GM19240 (cell line): Measurements from ENCODE around the gene SLC38A10.
"Not testable (repeated sequence)": the region's sequence is repeated elsewhere in the genome, so short reads cannot be mapped to it uniquely, and the experiment has no call there.

Experiments
- DNase-seq: peaks from one replicate; pipeline ENCODE4 v3.0.0; 2011; ENCODE audit warnings: low spot score; ENCODE audit not compliant: insufficient read length

SLC38A10 gene

DNA sequence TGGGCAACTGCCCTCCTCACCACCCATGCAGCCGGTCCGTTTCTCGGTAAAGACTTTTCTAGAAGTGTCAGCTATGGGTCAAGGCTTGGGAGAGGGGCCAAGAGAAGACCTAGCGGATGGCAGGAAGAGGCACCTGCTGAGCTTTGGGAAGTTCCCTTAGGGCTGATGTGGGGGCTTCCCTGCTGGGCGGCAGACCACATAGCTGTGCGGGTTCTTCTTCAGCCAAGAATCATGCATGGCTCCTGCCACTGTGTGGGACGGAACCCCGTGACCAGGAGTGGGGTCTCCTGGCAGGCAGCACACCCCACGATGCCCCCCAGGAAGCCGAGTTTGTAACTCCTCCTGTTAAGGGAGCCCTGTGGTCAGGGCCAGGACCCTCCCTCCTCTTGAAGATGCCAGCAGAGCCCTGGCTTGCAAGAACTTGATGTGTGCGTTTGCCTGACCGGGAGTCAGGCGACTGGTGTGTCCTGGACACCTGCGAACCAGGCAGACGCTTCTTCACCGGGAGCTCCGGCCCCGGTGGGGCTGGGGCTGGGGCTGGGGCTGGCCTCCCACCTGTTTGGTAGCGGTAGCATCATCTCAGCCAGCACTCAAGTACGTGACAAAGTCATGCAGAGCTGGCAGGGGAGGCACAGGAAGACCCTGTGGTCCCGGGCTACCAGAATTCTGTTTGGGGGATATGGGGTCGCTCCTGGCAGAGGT is 17.7 kb upstream of the SLC38A10 start:
- DNase-seq: no peak

DNA sequence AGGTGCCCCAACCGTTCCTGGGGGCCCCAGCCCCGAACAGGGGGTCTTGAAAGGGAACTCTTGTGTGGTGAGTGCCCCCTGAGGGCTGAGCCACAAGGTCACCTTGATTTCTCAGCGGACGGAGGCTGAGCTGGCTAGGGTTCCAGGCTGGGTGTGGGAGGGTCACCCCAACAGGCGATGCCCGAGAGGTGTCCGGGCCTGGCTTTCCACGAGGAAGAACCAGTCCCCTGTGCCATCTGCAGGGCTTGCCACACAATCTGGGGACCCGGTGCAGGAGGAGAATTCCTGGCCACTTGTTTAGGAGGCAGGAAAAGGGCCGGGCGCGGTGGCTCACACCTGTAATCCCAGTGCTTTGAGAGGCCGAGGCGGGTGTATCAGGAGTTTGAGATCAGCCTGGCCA is 16.8 kb upstream of the SLC38A10 start:
- DNase-seq: no peak

DNA sequence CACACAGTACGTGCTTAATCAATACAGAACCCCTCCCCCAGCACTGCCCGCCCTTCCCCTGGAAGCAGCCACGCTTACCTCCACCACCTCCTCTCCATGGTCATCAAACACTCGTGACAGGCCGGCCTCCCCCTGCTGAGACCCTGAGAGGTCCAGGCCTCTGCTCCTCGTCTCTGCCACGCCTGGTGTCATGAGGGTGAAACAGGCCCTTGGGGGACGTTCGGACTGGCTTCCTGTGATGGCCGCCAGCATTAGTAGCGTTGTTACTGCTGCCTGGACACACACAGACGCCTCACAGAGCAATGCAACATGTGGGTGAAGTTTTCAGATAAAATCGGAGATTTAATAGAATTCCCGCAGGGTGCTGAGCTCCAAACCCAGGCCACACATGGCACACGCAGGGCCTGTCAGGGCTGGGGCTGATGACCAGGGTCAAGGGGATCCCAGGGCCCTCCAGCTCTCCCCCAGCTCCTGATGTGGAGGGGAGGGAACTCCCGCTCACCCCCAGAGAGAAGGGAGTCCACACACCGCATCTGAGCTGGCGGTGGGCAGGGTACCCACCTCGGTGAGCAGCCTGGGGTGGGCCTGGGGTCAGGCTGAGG is 15.9 kb upstream of the SLC38A10 start:
- DNase-seq: no peak

DNA sequence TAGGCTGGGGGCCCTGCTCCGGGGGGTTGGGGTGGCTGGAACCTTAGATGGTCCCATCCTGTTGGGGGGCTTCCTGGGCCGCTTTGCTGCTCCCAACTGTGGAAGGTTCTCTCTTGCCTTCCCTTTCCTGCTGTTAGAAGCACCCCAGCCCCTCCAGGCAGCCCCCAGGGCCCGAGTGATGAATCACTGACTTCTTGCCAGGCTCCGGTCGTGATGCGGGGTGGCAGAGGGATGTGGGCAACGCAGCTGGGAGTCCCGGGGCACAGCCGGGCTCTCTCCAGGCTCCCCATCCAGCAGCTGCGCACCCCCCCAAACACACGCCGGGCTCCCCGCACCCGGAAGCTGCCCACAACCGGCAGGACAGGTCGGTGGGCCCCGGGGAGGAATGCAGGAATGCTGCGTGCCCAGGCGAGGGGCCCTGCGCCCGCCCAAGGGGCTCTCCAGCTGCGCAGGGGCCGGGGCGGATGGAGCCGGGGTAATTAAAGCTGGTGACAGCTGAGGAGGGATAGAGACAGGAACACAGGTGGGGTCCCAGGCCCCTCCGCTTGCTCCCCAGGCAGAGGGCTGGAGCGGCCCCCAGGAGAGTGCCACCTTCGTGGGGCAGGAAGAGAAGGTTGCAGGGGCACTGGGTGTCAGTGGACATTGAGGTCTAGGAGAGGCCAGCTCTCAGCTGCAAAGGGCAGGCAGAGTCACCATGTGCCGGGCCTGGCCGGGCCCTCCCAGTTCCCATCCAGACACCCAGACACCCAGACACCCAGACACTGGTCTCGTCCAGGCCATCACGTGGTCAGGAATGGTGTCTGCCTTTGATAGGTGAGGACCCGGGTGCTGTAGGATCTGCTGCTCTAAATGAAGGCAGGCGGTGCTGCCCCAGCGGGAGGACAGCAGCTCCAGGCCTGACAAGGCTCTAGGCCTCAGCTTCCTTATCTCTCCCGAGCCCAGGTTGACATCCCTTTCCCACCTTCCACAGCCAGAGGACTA is 15.0 kb upstream of the SLC38A10 start:
- no peak for DNase-seq

DNA sequence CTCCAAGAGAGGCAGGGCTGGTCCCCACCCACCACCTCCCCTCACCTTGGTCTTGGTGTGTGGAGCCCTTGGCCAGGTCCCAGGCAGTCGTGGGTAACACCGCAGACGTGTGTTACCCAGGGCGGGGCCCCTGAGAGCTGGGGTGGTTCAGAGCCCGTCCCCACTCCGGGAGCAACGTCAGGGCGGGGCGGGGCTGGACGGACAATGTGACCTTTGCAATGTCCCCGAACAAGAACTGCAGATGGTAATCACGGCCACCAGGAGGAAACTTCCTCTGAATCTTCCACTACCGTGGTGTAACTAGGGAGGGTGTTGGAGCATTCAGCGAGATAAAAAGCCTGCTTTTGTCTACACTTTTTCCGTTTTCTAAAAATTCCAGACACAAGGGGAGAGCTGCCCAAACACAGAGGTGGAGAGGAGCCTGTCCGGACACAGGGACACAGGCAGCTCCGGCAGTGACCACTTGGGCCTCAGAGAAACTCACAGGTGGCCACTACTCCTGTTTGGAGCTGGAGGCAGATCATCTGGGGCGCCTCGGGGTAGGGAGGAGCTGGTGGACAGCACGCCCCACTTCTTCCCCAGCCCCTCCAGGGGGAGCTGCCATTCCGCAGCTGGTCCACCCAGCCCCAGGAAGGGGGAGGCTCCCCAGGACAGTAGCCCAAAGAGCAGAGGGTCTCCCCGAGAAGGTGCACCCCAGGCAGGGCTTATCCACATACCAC is 14.2 kb upstream of the SLC38A10 start:
- DNase-seq: no peak

DNA sequence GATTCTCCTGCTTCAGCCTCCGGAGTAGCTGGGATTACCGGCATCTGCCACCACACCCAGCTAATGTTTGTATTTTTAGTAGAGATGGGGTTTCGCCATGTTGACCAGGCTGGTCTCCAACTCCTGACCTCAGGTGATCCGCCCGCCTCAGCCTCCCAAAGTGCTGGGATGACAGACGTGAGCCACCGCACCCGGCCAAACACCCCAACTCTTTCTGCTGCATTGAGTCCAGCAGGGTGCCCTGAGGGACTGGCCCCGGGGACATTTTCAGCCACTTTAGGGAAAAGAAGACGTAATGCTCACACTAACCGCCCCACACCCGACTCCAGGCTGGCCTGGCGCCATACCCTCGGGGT is 13.7 kb upstream of the SLC38A10 start:
- DNase-seq: not testable (repeated sequence)

DNA sequence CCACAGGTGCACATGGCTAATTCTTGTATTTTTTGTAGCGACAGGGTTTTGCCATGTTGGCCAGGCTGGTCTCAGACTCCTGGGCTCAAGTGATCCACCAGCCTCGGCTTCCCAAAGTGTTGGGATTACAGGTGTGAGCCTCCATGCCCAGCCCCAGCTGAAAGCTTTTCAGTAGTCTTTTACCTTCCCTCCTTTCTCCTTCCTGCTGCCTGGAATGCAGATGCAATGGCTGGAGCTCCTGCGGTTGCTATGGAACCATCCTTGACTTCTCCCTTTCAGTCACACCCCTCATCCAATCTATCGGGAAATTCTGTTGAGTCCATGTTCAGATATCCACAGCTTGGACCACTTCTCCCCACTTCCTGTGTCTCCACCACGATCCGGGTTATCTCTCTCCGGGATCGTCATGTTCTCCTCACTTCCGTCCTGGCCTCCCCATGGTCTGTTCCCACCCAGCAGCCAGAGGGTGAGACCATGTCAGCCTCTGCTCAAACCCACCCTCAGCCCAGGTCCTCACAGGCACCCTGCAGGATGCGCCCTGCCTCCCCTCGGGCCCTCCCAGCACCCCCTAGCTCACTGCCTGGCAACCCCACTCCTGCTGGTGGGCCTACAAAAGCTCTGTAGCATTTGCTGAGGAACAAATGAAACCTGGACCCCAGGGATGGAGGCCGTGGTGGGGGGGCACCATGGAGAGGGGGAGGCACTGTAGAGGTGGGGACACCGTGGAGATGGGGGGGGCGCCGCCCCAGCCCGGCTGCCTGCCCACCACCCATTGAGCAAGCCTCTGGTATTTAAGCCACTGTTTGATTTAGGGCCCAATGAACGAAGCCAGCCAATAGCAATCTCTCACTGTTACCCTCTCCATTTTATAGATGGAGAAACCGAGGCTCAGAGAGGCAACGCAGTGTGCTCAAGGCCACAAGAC is 12.8 kb upstream of the SLC38A10 start:
- DNase-seq: no peak

DNA sequence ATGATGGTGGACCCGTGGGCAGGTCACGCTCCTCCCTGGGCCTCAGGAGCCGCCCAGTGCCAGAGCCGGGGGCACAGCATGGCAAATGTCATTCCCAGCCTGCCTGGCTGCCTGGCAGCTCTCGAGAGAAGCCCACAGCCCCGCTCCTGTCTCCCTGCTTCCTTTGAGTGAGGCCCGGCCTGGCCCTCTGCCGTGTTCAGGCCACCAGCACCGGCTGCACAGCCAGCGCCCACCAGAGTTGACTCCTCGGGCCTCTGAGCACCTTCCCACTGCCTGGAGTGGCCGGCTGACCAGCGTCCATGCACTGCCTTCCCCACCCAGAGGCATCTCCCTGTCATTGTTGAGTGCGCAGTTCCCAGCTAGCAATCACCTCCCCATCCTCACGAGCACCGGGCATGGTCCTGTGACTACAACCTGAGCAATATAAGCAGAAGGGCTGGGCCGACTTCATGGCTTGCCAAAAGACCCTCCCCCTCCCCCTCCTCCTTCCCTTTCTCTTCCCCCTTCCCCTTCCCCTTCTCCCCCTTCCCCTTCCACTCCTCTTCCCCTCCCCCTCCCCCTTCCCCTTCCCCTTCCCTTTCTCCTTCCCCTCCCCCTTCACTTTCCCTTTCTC is 11.9 kb upstream of the SLC38A10 start:
- no peak for DNase-seq

DNA sequence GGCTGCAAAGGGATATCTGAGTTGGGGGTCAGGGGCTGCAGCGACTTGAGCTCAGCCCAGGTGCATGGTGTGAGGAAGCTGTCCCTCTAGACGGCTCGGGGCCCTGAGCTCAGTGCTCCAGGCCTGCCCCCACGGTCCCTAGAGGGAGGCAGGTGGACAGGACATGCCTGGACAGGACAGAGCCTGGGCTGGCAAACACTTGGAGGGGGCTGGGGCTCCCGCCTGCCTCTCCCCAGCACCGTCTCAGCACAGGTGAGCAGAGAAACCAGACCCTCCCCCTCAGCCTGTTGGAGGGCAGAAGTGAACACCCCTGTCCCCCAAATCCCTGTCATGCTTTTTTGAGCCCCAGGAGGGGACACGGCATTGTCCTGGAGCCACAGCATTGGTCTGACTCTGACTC is 11.4 kb upstream of the SLC38A10 start:
- no peak for DNase-seq

DNA sequence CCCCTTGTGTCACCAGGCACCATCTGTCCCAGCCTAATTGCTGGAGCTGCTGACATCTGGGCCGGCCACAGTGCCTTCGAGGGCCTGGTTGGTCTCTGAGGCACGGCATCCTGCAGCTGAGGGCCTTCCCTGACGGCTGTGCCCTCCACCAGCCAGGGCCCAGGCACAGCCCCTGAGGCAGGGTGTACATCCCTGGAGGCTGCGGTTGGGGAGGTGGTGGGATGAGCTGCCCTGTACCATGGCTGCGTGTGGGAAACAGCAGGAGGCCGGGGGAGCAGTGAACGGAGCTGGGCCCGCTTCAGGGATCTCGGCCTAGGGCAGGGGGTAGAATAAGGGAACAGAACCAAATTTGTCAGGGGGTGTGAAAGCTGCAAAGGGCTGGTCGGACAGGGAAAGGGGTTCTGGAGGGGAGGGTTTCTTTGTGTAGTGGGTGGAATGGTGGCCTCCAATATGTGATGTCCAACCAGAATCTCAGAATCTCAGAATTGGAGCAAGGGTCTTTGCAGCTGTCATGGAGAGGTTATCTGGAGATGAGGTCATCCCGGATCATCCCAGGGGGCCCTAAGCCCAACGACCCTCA is 10.0 kb upstream of the SLC38A10 start:
- no peak for DNase-seq

DNA sequence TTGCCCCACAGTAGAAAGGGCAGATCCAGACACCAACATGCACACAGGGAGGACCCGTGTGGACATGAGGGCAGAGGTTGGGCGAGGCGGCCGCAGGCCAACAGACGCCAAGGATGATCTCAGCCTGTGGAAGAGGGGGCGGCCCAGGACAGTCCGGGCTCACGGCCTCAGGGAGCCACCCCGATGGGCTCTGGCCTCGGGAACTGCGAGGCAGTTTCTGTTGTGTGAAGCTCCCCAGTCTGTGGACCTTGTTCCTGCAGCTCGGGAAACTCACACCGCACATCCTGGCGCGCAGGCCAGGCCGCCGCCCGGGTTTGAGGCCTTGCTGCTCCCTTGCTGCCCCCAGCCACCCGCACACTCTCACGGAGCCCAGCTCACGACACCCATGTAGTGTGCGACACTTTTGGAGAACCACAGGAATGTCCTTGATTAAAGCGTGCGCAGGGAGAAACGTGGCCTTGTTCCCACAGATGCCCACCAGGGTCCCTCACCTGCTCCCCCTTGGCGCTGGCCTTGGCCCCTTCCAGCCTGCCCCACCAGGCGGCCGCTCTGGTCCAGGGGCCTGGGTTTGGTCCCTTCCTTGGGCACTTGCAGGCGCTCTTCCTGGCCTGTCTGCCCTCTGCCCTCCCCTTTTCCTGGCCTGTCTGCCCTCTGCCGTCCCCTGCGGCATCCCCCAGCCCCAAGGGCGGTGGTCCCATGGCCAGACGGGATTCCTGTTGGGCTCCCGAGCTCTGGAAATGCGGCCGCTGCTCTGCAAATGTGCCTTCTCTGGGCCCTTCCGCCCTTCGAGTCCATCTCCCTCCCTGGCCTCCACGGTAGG is 9.3 kb upstream of the SLC38A10 start:
- no peak for DNase-seq

DNA sequence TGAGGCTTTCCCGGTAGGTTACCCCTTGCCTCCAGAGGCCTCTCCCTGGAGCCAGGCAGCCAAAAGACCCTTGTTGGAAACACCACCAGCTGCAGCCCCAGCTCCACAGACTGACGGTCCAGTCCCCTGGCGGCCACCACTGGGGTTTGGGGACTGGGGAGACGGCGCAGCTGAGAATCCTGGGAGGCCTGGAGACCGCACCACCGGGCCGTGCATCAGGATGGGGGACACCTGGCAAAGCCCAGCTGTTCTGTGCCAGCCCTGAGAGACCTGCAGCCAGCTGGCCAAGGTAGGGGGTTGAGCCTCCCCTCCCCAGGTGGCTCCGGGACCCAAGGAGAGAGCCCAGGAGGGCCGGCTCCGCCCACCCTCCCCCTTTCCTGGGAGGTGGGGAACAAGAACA is 8.3 kb upstream of the SLC38A10 start:
- DNase-seq: no peak

DNA sequence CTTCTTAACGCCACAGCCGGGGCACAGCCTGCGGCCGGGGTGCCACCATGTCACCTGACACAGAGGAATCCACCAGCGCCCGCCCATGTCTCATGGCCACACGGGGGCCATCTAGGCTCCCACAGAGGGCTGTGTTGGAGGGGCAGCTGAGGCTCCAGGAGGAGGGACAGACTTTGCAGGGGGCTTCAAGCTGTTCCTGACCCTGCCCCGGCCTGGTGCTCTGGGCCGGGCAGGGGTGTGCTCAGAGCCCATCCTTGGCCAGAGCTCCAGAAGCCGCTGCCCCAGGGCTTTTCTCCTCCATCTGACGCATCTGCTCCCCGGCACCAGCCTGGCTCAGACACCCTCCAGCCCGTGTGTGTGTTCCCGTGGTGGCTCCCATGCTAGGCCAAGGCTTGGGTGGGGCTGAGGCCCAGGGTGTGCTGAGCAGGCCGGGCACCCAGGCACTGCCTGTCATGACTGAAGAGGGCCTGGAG is 7.8 kb upstream of the SLC38A10 start:
- no peak for DNase-seq

DNA sequence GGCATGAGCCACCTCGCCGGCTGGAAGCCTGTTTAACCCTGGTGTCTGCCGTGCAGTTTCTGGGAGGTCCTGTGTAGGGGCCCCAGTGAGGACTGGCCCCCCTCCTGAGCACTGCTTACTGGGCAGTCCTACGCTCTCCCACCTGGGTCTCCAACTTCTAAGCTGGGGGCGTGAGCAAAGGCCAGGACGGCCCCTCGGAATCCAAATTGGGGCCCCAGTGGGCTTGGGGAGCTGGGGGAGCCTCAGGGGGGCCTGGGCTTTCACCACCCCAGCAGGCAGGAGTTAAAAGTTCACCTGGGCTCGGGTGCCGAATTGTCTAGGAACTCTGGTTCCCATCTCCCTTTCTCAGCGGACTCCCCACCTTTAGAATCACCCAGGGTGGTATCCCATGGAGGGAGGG is 7.2 kb upstream of the SLC38A10 start:
- DNase-seq: no peak

DNA sequence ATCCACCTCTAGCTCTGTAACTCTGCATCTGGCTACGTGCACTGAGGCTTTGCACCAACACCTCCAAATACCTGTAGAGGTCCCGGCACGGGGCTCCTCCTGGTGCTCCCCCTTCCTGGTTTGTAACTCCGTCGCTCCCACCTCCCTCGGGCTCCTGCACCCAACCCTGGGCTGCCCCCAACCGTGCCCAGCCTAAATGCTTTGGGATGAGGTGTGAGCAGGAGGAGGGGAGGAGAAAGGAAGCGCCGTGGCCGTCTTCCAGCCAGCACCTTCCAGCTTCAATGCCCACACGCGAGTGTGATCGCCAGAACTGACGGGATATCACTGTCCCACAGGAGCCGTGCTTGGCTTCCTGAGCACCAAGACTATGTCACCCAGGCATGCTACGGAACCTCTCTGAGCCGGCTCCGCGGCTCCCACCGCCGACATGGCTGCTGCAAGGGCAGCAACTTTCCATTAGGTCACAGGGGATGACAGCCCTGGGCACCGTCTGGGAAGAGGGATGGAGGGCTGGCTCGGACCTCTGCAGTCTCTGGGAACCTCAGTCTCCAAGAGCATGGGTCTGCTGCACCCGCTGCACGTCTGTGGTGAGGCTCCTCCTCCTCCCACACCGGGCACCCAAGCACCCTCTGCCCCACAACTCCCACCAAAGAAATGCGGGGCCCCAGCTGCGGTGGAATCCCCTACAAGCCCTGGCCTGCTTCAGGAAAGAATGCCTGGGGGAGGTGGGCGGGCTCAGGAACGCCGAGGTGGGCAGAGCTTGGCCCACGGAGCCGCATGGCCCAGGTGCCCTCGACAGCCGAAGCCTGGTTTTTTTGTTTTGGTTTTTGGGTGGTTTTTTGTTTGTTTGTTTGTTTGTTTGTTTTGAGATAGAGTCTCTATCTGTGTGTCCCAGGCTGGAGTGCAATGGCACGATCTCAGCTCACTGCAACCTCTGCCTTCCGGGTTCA is 6.4 kb upstream of the SLC38A10 start:
- DNase-seq: no peak

DNA sequence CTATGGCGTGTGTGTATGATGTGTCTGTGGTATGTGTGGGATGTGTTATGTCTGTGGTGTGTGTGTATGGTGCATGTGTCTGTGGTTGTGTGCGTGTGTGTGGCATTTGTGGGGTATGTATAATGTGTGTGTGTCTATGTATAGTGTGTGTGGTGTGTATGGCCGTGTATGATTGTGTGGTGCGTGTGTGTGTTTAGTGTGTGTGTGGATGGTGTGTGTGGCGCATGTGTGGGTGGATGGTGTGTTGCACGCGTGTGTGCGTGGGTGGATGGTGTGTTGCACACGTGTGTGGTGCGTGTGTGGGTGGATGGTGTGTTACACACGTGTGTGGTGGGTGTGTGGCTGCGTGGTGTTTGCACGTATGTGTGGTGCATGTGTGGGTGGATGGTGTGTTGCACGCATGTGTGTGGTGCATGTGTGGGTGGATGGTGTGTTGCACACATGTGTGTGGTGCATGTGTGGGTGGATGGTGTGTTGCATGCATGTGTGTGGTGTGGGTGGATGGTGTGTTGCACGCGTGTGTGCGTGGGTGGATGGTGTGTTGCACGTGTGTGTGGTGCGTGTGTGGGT is 5.6 kb upstream of the SLC38A10 start:
- DNase-seq: no peak

DNA sequence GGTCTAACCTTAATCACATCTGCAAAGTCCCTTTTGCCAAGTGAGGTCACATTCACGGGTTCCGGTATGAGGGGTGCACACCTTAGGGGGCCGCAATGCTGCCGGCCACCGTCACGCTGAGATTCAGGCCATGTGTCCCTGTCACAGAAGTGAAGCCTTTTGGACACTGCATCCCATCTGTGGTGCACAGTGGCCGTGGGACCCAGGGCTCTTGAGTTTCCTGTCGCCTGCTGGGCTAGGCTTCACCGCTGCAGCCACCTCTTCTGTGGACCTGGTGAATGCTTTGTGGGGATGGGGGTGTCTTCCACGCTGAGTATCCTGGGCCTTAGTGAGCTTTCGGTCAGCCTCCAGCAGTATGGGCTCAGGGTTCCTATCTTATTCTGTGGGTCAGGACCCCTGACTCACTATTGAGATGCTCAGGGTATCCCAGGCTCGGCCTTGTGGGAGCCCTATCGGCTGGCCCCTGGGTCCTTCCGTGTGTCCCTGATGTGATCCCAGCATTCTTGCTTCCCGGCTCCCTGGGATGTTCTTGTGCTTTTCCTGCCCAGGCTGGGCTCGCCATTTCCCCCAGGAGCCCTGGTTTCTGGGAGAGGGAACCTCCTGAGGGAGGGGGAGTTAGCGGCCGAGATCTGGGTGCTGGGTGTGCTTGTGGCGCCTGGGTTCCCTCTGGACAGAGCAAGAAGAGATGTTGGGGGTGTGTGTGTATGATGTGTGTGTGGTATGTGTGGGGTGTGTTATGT is 4.9 kb upstream of the SLC38A10 start:
- DNase-seq: no peak
